H1 (cell line): Measurements from ENCODE around the gene PDE6B. TPM values are rescaled to one million over a fixed set of nuclear protein-coding genes. Genes with fewer than 3 reads are reported as not detected.
A peak's percentile ranks its signal among the peaks of the same experiment; 100 is the strongest.
"Not testable (repeated sequence)": the region's sequence is repeated elsewhere in the genome, so short reads cannot be mapped to it uniquely, and the experiment has no call there.

Experiments used
- CTCF ChIA-PET: fragments of 300-600 bp; sonication (Branson Sonifier 250); formaldehyde crosslinking; loops from one replicate; lab custom pipeline; 2021; ENCODE audit not compliant: partially characterized antibody; lab: Charles Lee
- POLR2A ChIA-PET: fragments of 300-600 bp; sonication (Branson Sonifier 250); formaldehyde crosslinking; loops from one replicate; lab custom pipeline; 2021; ENCODE audit warnings: inconsistent platforms; ENCODE audit not compliant: partially characterized antibody; lab: Charles Lee
- DNase-seq, 2 experiments: peaks; one replicate each; pipeline versions ENCODE4 v3.0.0 to v3.0.0-alpha.2; 2010 to 2022; ENCODE audit warnings: low spot score in 2 of 2, low read depth in 1 of 2, mixed read lengths in 1 of 2
- FAIRE-seq: peaks from 2 replicates; lab custom pipeline; 2011; peaks lifted over from hg19 to GRCh38; lab: Jason Lieb, UNC
- H2AFZ ChIP-seq: 2 replicates; pipeline ENCODE4 v1.8.1; 2012; ENCODE audit warnings: low read length, inconsistent platforms
- H2AK5ac ChIP-seq: 2 replicates; pipeline ENCODE4 v1.6.1; 2013; ENCODE audit warnings: low read depth, low read length
- H2BK120ac ChIP-seq: replicated peaks from 2 replicates; pipeline ENCODE3; 2013; ENCODE audit warnings: low read depth, low read length, inconsistent platforms
- H2BK12ac ChIP-seq: 2 replicates; pipeline ENCODE4 v1.6.1; 2013; ENCODE audit warnings: low read depth, low read length
- H2BK15ac ChIP-seq: 2 replicates; pipeline ENCODE4 v1.6.1; 2013; ENCODE audit warnings: low read length
- H2BK20ac ChIP-seq: 2 replicates; pipeline ENCODE4 v1.6.1; 2013; ENCODE audit warnings: low read length
- H2BK5ac ChIP-seq: 2 replicates; pipeline ENCODE4 v1.6.1; 2013; ENCODE audit warnings: low read depth, low read length
- H3K14ac ChIP-seq: 2 replicates; pipeline ENCODE4 v1.6.1; 2013; ENCODE audit warnings: inconsistent platforms; ENCODE audit not compliant: insufficient read length
- H3K18ac ChIP-seq: 2 replicates; pipeline ENCODE4 v1.6.1; 2013; ENCODE audit warnings: low read length; ENCODE audit errors: extremely low read depth
- H3K23ac ChIP-seq: 2 replicates; pipeline ENCODE4 v1.6.1; 2013; ENCODE audit warnings: inconsistent platforms; ENCODE audit not compliant: insufficient read length
- H3K23me2 ChIP-seq: 2 replicates; pipeline ENCODE4 v1.6.1; 2013; ENCODE audit warnings: low read depth, low read length
- H3K27ac ChIP-seq: 2 replicates; pipeline ENCODE4 v1.6.1; 2011; ENCODE audit warnings: low read depth, low read length, inconsistent platforms
- H3K27me3 ChIP-seq, 4 experiments: replicated peaks in 1 of 4; 1 replicate in 1 of 4; 2 replicates in 3 of 4; pipeline versions ENCODE4 v1.6.1 to v1.8.1; 2011 to 2013; ENCODE audit warnings: low read length in 3 of 4, mild to moderate bottlenecking in 3 of 4, inconsistent platforms in 2 of 4, mixed read lengths in 2 of 4, moderate library complexity in 1 of 4; ENCODE audit not compliant: control insufficient read depth in 3 of 4, insufficient read depth in 3 of 4; ENCODE audit errors: extremely low read depth in 1 of 4
- H3K36me3 ChIP-seq, 4 experiments: 2 replicates each; pipeline versions ENCODE4 v1.6.1 to v1.8.1; 2011 to 2013; ENCODE audit warnings: mild to moderate bottlenecking in 4 of 4, low read length in 3 of 4, moderate library complexity in 2 of 4, control low read depth in 1 of 4, inconsistent platforms in 1 of 4; ENCODE audit not compliant: insufficient read depth in 4 of 4, control insufficient read depth in 2 of 4
- H3K4ac ChIP-seq: replicated peaks from 2 replicates; pipeline ENCODE3; 2013; ENCODE audit warnings: low read length, low read depth, mixed read lengths, inconsistent platforms; ENCODE audit not compliant: insufficient read length
- H3K4me1 ChIP-seq, 4 experiments: replicated peaks in 1 of 4; 1 replicate in 1 of 4; 2 replicates in 3 of 4; pipeline versions ENCODE4 v1.6.1 to v1.8.1; 2011 to 2013; ENCODE audit warnings: low read length in 3 of 4, inconsistent platforms in 2 of 4, mixed read lengths in 1 of 4; ENCODE audit not compliant: insufficient read depth in 4 of 4, control insufficient read depth in 3 of 4
- H3K4me2 ChIP-seq, 2 experiments: 2 replicates each; pipeline versions ENCODE4 v1.6.1 to v1.8.1; 2011 to 2013; ENCODE audit warnings: low read depth in 2 of 2, low read length in 2 of 2, control low read depth in 1 of 2, inconsistent platforms in 1 of 2, mild to moderate bottlenecking in 1 of 2; ENCODE audit not compliant: insufficient read depth in 1 of 2
- H3K4me3 ChIP-seq, 4 experiments: fragments of 200-600, 300-600 bp in 1 of 4; sonication (generic), shearing (Covaris generic), sonication (Bioruptor Twin) in 1 of 4; 2 replicates each; pipeline versions ENCODE4 v1.5.1 to v1.8.1; 2011 to 2016; ENCODE audit warnings: low read length in 4 of 4, low read depth in 3 of 4, control low read depth in 2 of 4, inconsistent platforms in 2 of 4, mild to moderate bottlenecking in 2 of 4, mixed read lengths in 1 of 4, moderate library complexity in 1 of 4; ENCODE audit not compliant: insufficient read depth in 2 of 4; ENCODE audit errors: extremely low read depth in 1 of 4
- H3K56ac ChIP-seq: replicated peaks from 2 replicates; pipeline ENCODE3; 2013; ENCODE audit warnings: low read depth, mild to moderate bottlenecking, mixed read lengths, low read length, inconsistent platforms; ENCODE audit not compliant: insufficient read length
- H3K79me1 ChIP-seq: 2 replicates; pipeline ENCODE4 v1.6.1; 2013; ENCODE audit warnings: low read depth, low read length, control low read depth
- H3K79me2 ChIP-seq, 2 experiments: 2 replicates each; pipeline versions ENCODE4 v1.6.1 to v1.8.1; 2012 to 2013; ENCODE audit warnings: low read length in 2 of 2, mild to moderate bottlenecking in 2 of 2, inconsistent platforms in 1 of 2; ENCODE audit not compliant: insufficient read depth in 2 of 2, control insufficient read depth in 1 of 2
- H3K9ac ChIP-seq, 4 experiments: replicated peaks in 1 of 4; 1 replicate in 1 of 4; 2 replicates in 3 of 4; pipeline versions ENCODE4 v1.6.1 to v1.8.1; 2011 to 2013; ENCODE audit warnings: low read depth in 3 of 4, low read length in 3 of 4, control low read depth in 2 of 4, mild to moderate bottlenecking in 2 of 4, moderate library complexity in 2 of 4, inconsistent platforms in 1 of 4; ENCODE audit errors: extremely low read depth in 1 of 4
- H3K9me3 ChIP-seq, 2 experiments: 2 replicates each; pipeline versions ENCODE4 v1.6.1 to v1.8.1; 2012 to 2013; ENCODE audit warnings: mild to moderate bottlenecking in 2 of 2, moderate library complexity in 2 of 2, control low read depth in 1 of 2, inconsistent platforms in 1 of 2, low read depth in 1 of 2, low read length in 1 of 2, mixed read lengths in 1 of 2; ENCODE audit not compliant: insufficient read depth in 2 of 2
- H4K20me1 ChIP-seq, 2 experiments: replicated peaks in 1 of 2; 2 replicates each; pipeline versions ENCODE3 to v1.8.1; 2011 to 2013; ENCODE audit warnings: inconsistent platforms in 2 of 2, low read length in 2 of 2, mild to moderate bottlenecking in 1 of 2; ENCODE audit not compliant: insufficient read depth in 2 of 2, control insufficient read depth in 1 of 2
- H4K5ac ChIP-seq: 2 replicates; pipeline ENCODE4 v1.6.1; 2013; ENCODE audit warnings: low read length, low read depth, mixed read lengths, inconsistent platforms; ENCODE audit not compliant: insufficient read length
- H4K8ac ChIP-seq: 2 replicates; pipeline ENCODE4 v1.8.0; 2013; ENCODE audit warnings: mild to moderate bottlenecking, moderate library complexity, low read length, inconsistent platforms; ENCODE audit not compliant: insufficient read depth; ENCODE audit errors: extremely low read depth
- H4K91ac ChIP-seq: replicated peaks from 2 replicates; pipeline ENCODE3; 2013; ENCODE audit warnings: low read length, mixed read lengths, inconsistent platforms; ENCODE audit not compliant: insufficient read length
- WGBS, 2 experiments: shearing (Covaris generic) in 1 of 2; methylation state at CpG; one replicate each; pipeline versions ENCODE4 v1.1.6 to v1.1.7; 2013 to 2015; ENCODE audit warnings: low lambda C conversion rate in 2 of 2, mixed read lengths in 2 of 2, inconsistent platforms in 1 of 2, low coverage in 1 of 2, missing lambda C conversion rate in 1 of 2; ENCODE audit not compliant: insufficient replicate concordance in 2 of 2, insufficient coverage in 1 of 2, insufficient read length in 1 of 2; ENCODE audit errors: extremely low coverage in 1 of 2, missing lambda C conversion rate in 1 of 2; 5-methylcytosine and 5-hydroxymethylcytosine counted together
- polyA plus RNA-seq, 7 experiments: library from polyadenylated mRNA; depleted of rRNA in 3 of 7; stranded (reverse) in 5 of 7; unstranded in 2 of 7; fragments of >200 nt in 5 of 7; fragments of 200-250 nt in 2 of 7; gene quantifications; 1 replicate in 5 of 7; 2 replicates in 1 of 7; 4 replicates in 1 of 7; pipeline versions ENCODE4 v1.2.1 to v1.2.3, GENCODE V29; 2011 to 2013; ENCODE audit warnings: missing spikeins in 2 of 7, mixed read lengths in 2 of 7
- total RNA-seq: library from RNA; stranded (reverse); fragmentation: NEBNext Ultra II Directional; extraction: Animal tissue kit (Norgen Biotek cat#: 25700); gene quantifications from 2 replicates; pipeline ENCODE4 v1.2.1, GENCODE V29; 2021

The PDE6B gene
- total and polyA plus RNA-seq, 2 of the 8 experiments (the other 6 are each of a cell fraction or from before 2014, with no cell fraction given) = 4.1 to 8.4 TPM

DNA sequence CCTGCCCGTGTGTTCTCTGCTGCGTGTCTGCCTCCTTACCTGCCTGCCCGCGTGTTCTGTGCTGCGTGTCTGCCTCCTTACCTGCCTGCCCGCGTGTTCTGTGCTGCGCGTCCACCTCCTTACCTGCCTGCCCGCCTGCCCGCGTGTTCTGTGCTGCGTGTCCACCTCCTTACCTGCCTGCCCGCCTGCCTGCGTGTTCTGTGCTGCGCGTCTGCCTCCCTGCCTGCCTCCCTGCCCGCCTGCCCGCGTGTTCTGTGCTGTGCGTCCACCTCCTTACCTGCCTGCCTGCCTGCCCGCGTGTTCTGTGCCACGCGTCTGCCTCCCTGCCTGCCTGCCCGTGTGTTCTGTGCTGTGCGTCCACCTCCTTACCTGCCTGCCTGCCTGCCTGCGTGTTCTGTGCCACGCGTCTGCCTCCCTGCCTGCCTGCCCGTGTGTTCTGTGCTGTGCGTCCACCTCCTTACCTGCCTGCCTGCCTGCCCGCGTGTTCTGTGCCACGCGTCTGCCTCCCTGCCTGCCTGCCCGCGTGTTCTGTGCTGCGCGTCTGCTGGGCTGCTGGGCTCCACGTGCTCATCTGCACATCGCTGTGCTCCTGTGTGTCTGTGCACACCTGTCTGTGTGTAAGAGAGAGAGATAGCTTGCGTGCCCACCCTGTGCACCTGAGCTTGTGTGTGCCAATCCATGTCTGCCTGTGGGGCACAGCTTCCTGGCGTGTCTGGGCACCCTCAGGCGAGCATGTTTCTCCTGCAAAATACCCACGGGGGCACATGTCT lies 9.9 kb downstream of the PDE6B start:
- H2AFZ ChIP-seq, H3K4ac ChIP-seq, H4K8ac ChIP-seq, FAIRE-seq, H3K18ac ChIP-seq, H3K14ac ChIP-seq, H3K23me2 ChIP-seq, H3K36me3 ChIP-seq, H3K4me1 ChIP-seq, H2BK120ac ChIP-seq, H2BK15ac ChIP-seq, POLR2A ChIA-PET, H2AK5ac ChIP-seq, H3K23ac ChIP-seq, H3K27ac ChIP-seq, H3K4me3 ChIP-seq, H3K79me1 ChIP-seq, H3K79me2 ChIP-seq, H2BK5ac ChIP-seq, H2BK12ac ChIP-seq, H3K56ac ChIP-seq, H2BK20ac ChIP-seq, H4K20me1 ChIP-seq, H3K27me3 ChIP-seq, DNase-seq, H4K5ac ChIP-seq, H3K4me2 ChIP-seq, H3K9ac ChIP-seq: not testable (repeated sequence)
- CTCF ChIA-PET = interaction anchor here (0.8 to 1.1 kb wide), 3 partner anchors 33 to 95 kb away, joined by 3 to 4 read pairs (median 4); no protein-coding TSS in a partner anchor
- Histone ChIP-seq H4K91ac (peak overlapping the region; percentile 27), H3K9me3 (peaks cover 10 to 11% of the 10 kb centered on the region in 2 experiments; a peak in 3 of 4 replicates)
- 93% methylated on average over 42 of the region's 46 CpGs; no CpG with 5 or more reads in 1 of the 2 experiments for WGBS, 2 experiments
